A673 (cell line): ENCODE results near the gene HTRA2.

ENCODE experiments used
- CTCF ChIP-seq: fragments of 300-800, 200-600 bp; sonication (generic); conservative IDR thresholded peaks from 2 replicates; pipeline ENCODE4 v1.5.1; 2017; ENCODE audit warnings: low read depth, mild to moderate bottlenecking, antibody characterized with exemption, low read length, moderate library complexity, mixed read lengths
- EZH2 ChIP-seq: fragments of 200-600 bp; sonication (generic); IDR thresholded peaks from 2 replicates; pipeline ENCODE4 v1.6.1; 2017; ENCODE audit warnings: borderline replicate concordance, low read depth, mild to moderate bottlenecking, mixed read lengths, antibody characterized with exemption, low read length; ENCODE audit not compliant: poor library complexity, severe bottlenecking

GRCh38 chr2:74530239-74531187 is 780 bp downstream of the HTRA2 start:
- TF ChIP-seq CTCF, result no peak
- TF ChIP-seq EZH2, result no peak
